Liver (tissue), 3 donors: ENCODE measurements around the gene IL11RA.

ENCODE experiments used
- CTCF ChIP-seq: fragments of 150-350 bp; IDR thresholded peaks from 2 replicates; pipeline ENCODE4 v1.5.1; 2017; ENCODE audit warnings: improper control_type of control experiment, low read depth, low read length; ENCODE audit not compliant: missing input control
- EGR1 ChIP-seq, 2 donors: IDR thresholded peaks; 2 replicates each; pipeline ENCODE4 v1.6.1; 2016 to 2018; ENCODE audit warnings: antibody characterized with exemption in 2 of 2, low read depth in 2 of 2
- GABPA ChIP-seq, 2 donors: IDR thresholded peaks in 1 of 2; conservative IDR thresholded peaks in 1 of 2; 2 replicates each; pipeline ENCODE4 v1.6.1; 2016; ENCODE audit warnings: antibody characterized with exemption in 2 of 2, mild to moderate bottlenecking in 1 of 2, moderate library complexity in 1 of 2
- HNF4G ChIP-seq: IDR thresholded peaks from 2 replicates; pipeline ENCODE4 v1.6.1; 2016; ENCODE audit warnings: antibody characterized with exemption
- MAX ChIP-seq: IDR thresholded peaks from 2 replicates; pipeline ENCODE4 v1.6.1; 2016; ENCODE audit warnings: antibody characterized with exemption
- RAD21 ChIP-seq, 2 donors: IDR thresholded peaks; 2 replicates each; pipeline ENCODE4 v1.6.1; 2016; ENCODE audit warnings: antibody characterized with exemption in 2 of 2, mild to moderate bottlenecking in 2 of 2
- REST ChIP-seq: IDR thresholded peaks from 2 replicates; pipeline ENCODE4 v1.6.1; 2016; ENCODE audit warnings: antibody characterized with exemption, mild to moderate bottlenecking
- RXRA ChIP-seq, 2 donors: IDR thresholded peaks; 2 replicates each; pipeline ENCODE4 v1.6.1; 2017 to 2018; ENCODE audit warnings: antibody characterized with exemption in 2 of 2, mild to moderate bottlenecking in 1 of 2
- SP1 ChIP-seq: IDR thresholded peaks from 2 replicates; pipeline ENCODE4 v1.6.1; 2018; ENCODE audit warnings: antibody characterized with exemption, mild to moderate bottlenecking
- TAF1 ChIP-seq: conservative IDR thresholded peaks from 2 replicates; pipeline ENCODE4 v1.6.1; 2016; ENCODE audit warnings: antibody characterized with exemption, mild to moderate bottlenecking
- donor health status: healthy.
- donor health status: healthy.

- TF ChIP-seq CTCF (no peak), REST (no peak), EGR1 (IDR thresholded peaks at IDR 0.05; ENCODE audit: low read depth in 2 of 2) (no peak), RAD21 (IDR thresholded peaks at IDR 0.05) (no peak), HNF4G (no peak), SP1 (no peak), TAF1 (no peak), RXRA (IDR thresholded peaks at IDR 0.05) (no peak), MAX (no peak), GABPA (IDR thresholded peaks at IDR 0.05 in 1 of 2, conservative IDR thresholded peaks at IDR 0.05 in 1 of 2) (no peak)
Measured at GRCh38 chr9:34628656-34629490, 23.1 kb upstream of the IL11RA start, which contains the start of gene ARID3C.
